GM12878 (cell line): Measurements from ENCODE around the gene CANT1. TPM values are rescaled to one million over a fixed set of nuclear protein-coding genes. Genes with fewer than 3 reads are reported as not detected.

ENCODE experiments used
- ATAC-seq: fragments of 200-7000 bp; cut with Tn5 transposase; 3 replicates; pipeline ENCODE4 v1.9.1; 2020; ENCODE audit warnings: mild to moderate bottlenecking, moderate library complexity
- BruUV-seq: library from RNA; stranded (reverse); fragments of 400-500 nt; replicated peaks from 2 replicates; lab custom pipeline; 2021; lab: Mats Ljungman, UMichigan
- CTCF ChIA-PET: fragments of 300-600 bp; sonication (Branson Sonifier 250); formaldehyde crosslinking; extraction: SDS; loops from one replicate; lab custom pipeline; 2021; ENCODE audit warnings: inconsistent platforms; lab: Yijun Ruan, JAX
- POLR2A ChIA-PET: fragments of 350-600 bp; formaldehyde crosslinking; extraction: SDS; loops from one replicate; lab custom pipeline; 2021; ENCODE audit warnings: inconsistent platforms; lab: Charles Lee
- RAD21 ChIA-PET: fragments of 300-600 bp; sonication (Branson Sonifier 250); formaldehyde crosslinking; loops from one replicate; lab custom pipeline; 2023; ENCODE audit warnings: antibody characterized with exemption; ENCODE audit not compliant: unreplicated experiment; lab: Charles Lee
- SMC1A ChIA-PET: fragments of 300-600 bp; sonication (Branson Sonifier 250); formaldehyde crosslinking; loops from one replicate; lab custom pipeline; 2023; ENCODE audit not compliant: unreplicated experiment, uncharacterized antibody; lab: Charles Lee
- DNase-seq: peaks from one replicate; pipeline ENCODE4 v3.0.0-alpha.2; 2011; ENCODE audit warnings: low read depth, low spot score
- FAIRE-seq: peaks from 3 replicates; lab custom pipeline; 2011; peaks lifted over from hg19 to GRCh38; lab: Jason Lieb, UNC
- H2AFZ ChIP-seq: 2 replicates; pipeline ENCODE4 v1.6.0; 2011; ENCODE audit warnings: low read depth, low read length, control low read depth; ENCODE audit not compliant: control insufficient read depth
- H3K27ac ChIP-seq: 2 replicates; pipeline ENCODE4 v1.5.1; 2011; ENCODE audit warnings: control low read depth; ENCODE audit not compliant: control insufficient read depth, insufficient read depth
- H3K27me3 ChIP-seq, 2 experiments: replicated peaks in 1 of 2; 2 replicates each; pipeline versions ENCODE4 v1.6.0 to v1.6.1; 2011; ENCODE audit warnings: low read length in 1 of 2; ENCODE audit not compliant: control insufficient read depth in 2 of 2, insufficient read depth in 2 of 2
- H3K36me3 ChIP-seq, 2 experiments: 2 replicates each; pipeline ENCODE4 v1.5.1; 2011; ENCODE audit warnings: low read length in 1 of 2; ENCODE audit not compliant: control insufficient read depth in 2 of 2, insufficient read depth in 2 of 2
- H3K4me1 ChIP-seq: 2 replicates; pipeline ENCODE4 v1.6.1; 2011; ENCODE audit warnings: mild to moderate bottlenecking, low read length, moderate library complexity, mixed read lengths; ENCODE audit not compliant: control insufficient read depth, insufficient read depth
- H3K4me2 ChIP-seq: 2 replicates; pipeline ENCODE4 v1.6.0; 2011; ENCODE audit warnings: control low read depth; ENCODE audit not compliant: control insufficient read depth, insufficient read depth
- H3K4me3 ChIP-seq: fragments of 200-600 bp; sonication (generic); 2 replicates; pipeline ENCODE4 v1.5.1; 2016
- H3K79me2 ChIP-seq: 2 replicates; pipeline ENCODE4 v1.6.0; 2011; ENCODE audit warnings: low read length; ENCODE audit not compliant: control insufficient read depth, insufficient read depth
- H3K9ac ChIP-seq: 2 replicates; pipeline ENCODE4 v1.8.0; 2011; ENCODE audit warnings: low read length, control low read depth, mixed read lengths; ENCODE audit not compliant: control insufficient read depth, insufficient read depth
- H3K9me3 ChIP-seq: replicated peaks from 3 replicates; pipeline ENCODE4 v1.5.1; 2011; ENCODE audit warnings: mild to moderate bottlenecking, low read length; ENCODE audit not compliant: control insufficient read depth, insufficient read depth
- H4K20me1 ChIP-seq: 2 replicates; pipeline ENCODE4 v1.6.0; 2011; ENCODE audit not compliant: control insufficient read depth, insufficient read depth
- EGR1 ChIP-seq, 2 experiments: IDR thresholded peaks; 1 replicate in 1 of 2; 2 replicates in 1 of 2; pipeline ENCODE4 v1.6.1; 2011 to 2012; ENCODE audit warnings: low read depth in 2 of 2, low read length in 2 of 2, borderline replicate concordance in 1 of 2, mild to moderate bottlenecking in 1 of 2, moderate library complexity in 1 of 2
- ETV6 ChIP-seq, 2 experiments: fragments of 450-650 bp in 1 of 2; IDR thresholded peaks in 1 of 2; conservative IDR thresholded peaks in 1 of 2; 2 replicates each; pipeline ENCODE4 v1.6.1; 2014; ENCODE audit warnings: antibody characterized with exemption in 1 of 2, borderline replicate concordance in 1 of 2, low read depth in 1 of 2, mild to moderate bottlenecking in 1 of 2, moderate library complexity in 1 of 2
- FOS ChIP-seq: IDR thresholded peaks from 3 replicates; pipeline ENCODE4 v1.6.1; 2011; ENCODE audit warnings: borderline replicate concordance; ENCODE audit not compliant: insufficient read length; ENCODE audit errors: extremely low read depth
- MLLT1 ChIP-seq: fragments of 450-650 bp; IDR thresholded peaks from 2 replicates; pipeline ENCODE4 v1.6.1; 2016; ENCODE audit warnings: mild to moderate bottlenecking
- NBN ChIP-seq: fragments of 450-650 bp; IDR thresholded peaks from 2 replicates; pipeline ENCODE4 v1.6.1; 2016
- NR2C1 ChIP-seq: fragments of 450-650 bp; IDR thresholded peaks from 2 replicates; pipeline ENCODE4 v1.6.1; 2017; ENCODE audit warnings: antibody characterized with exemption, mild to moderate bottlenecking, moderate library complexity
- WGBS: methylation state at CpG from one replicate; pipeline ENCODE4 v1.1.6; 2016; ENCODE audit warnings: low lambda C conversion rate; ENCODE audit not compliant: insufficient replicate concordance, insufficient coverage; ENCODE audit errors: missing lambda C conversion rate; 5-methylcytosine and 5-hydroxymethylcytosine counted together
- in situ Hi-C: fragments of 300-500 bp; cut with MboI; formaldehyde crosslinking; loops from 9 replicates; pipeline ENCODE4 v1.14.3; 2018; ENCODE audit warnings: mixed read lengths
- intact Hi-C: fragments of 100-400 bp; cut with micrococcal nuclease; formaldehyde crosslinking; loops from one replicate; pipeline ENCODE4 v1.14.2; 2022; ENCODE audit not compliant: unreplicated experiment
- polyA plus RNA-seq, 11 experiments: library from polyadenylated mRNA; depleted of rRNA in 4 of 11; unstranded in 6 of 11; stranded (reverse) in 5 of 11; fragments of >200 nt; fragmentation: Nextera tagmentation in 4 of 11; fragmentation: Illumina TruSeq in 1 of 11; extraction: Ambion mirVana in 4 of 11; extraction: Trizol in 1 of 11; gene quantifications; 1 replicate in 1 of 11; 2 replicates in 10 of 11; pipeline versions ENCODE4 v1.2.1 to v1.2.3, GENCODE V29; 2011 to 2016; ENCODE audit warnings: inconsistent platforms in 2 of 11, missing spikeins in 2 of 11, low read depth in 1 of 11
- total RNA-seq, 4 experiments: library from RNA; depleted of rRNA in 3 of 4; stranded (reverse); fragments of >200 nt in 3 of 4; fragmentation: Illumina TruSeq in 1 of 4; extraction: Trizol in 1 of 4; gene quantifications; 2 replicates each; pipeline versions ENCODE4 v1.2.1 to v1.2.3, GENCODE V29; 2013 to 2021

Gene CANT1
- total and polyA plus RNA-seq, 10 of the 15 experiments (the other 5 are each of a cell fraction or from before 2014, with no cell fraction given) = 2.2 to 59.2 (median 20.2) TPM

DNA sequence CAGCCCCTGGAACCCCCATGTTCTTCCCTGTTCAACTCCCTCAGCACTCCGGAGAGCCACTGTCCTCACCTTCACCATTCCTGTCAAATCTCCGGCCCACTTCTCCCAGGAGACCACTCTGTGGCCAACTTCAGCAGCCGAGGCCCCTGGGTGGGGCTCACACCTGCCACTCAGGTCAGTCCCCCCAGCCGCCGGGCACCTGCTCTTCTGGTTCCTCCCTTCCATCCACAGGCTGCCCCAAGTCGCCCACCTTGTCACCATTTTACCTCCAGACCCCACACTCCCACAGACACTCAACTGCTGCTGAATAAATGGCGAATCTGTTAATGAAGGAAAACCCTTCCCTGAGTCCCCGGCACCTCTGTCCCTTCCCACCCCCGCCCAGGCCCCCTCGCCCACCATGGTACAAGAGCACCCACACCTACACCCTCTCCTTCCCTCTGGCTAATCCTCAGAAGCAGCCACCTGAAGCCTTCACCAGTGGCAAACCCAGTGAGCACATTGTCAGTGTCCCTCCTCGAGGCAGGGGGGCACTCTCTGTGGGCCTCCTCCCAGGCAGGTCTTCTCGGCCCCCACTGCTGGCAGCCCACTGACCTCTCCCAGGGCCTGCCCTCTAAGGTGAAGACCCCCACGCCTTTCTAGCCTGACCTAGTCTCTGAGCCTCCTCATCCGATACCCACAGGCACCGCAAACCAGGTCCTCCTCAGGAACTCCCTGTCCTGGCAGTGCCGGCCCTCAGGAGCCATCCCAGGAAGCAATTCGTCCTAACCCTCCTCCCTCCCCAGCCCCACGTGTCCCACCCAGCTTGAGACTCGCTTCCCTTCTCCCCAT, 8.2 kb downstream of the CANT1 start:
- H3K27ac ChIP-seq = no peak overlapping the region
- H4K20me1 ChIP-seq = no peaks in the 10 kb centered on the region; the same call in 1 of the 2 replicates
- no peak overlapping the region for H2AFZ ChIP-seq
- no peak overlapping the region for H3K4me3 ChIP-seq
- H3K4me2 ChIP-seq = no peak overlapping the region
- peaks cover 13% of the 10 kb centered on the region for H3K79me2 ChIP-seq
- TF ChIP-seq NBN (no peak), NR2C1 (no peak), ETV6 (conservative IDR thresholded peaks at IDR 0.05 in 1 of 2, IDR thresholded peaks at IDR 0.05 in 1 of 2; ENCODE audit: borderline replicate concordance in 1 of 2, low read depth in 1 of 2) (no peak), FOS (no peak), EGR1 (IDR thresholded peaks at IDR 0.05; ENCODE audit: borderline replicate concordance in 1 of 2, low read depth in 2 of 2, low read length in 2 of 2) (no peak), MLLT1 (no peak)
- H3K4me1 ChIP-seq = no peaks in the 10 kb centered on the region; the same call in 1 of the 2 replicates
- peaks cover 3 to 4% of the 10 kb centered on the region in 2 experiments; a peak in 3 of 4 replicates for H3K36me3 ChIP-seq
- ChIA-PET RAD21 (no interaction called here), CTCF (no interaction called here), SMC1A (no interaction called here), POLR2A (interaction anchor here (0.7 kb wide), 1 partner anchor 189 kb away, joined by 12 read pairs; no protein-coding TSS in a partner anchor)
- FAIRE-seq = no peak
- no peak for DNase-seq
- H3K9ac ChIP-seq = no peak overlapping the region
- BruUV-seq = no TSS peak
- intact Hi-C loops (no loop called here), in situ Hi-C loops (no loop called here)
- 81% methylated on average over 17 of the region's 19 CpGs for WGBS
- no peaks in the 10 kb centered on the region for H3K27me3 ChIP-seq
- H3K9me3 ChIP-seq = no peaks in the 10 kb centered on the region
- ATAC-seq = no peak
